Measurements from ENCODE around the gene UVSSA. TPM values are rescaled to one million over a fixed set of nuclear protein-coding genes. Genes with fewer than 3 reads are reported as not detected.

Gene UVSSA
- total RNA-seq, 2 donors from 2014 or later, result 50.4 to 61.6 TPM

DNA sequence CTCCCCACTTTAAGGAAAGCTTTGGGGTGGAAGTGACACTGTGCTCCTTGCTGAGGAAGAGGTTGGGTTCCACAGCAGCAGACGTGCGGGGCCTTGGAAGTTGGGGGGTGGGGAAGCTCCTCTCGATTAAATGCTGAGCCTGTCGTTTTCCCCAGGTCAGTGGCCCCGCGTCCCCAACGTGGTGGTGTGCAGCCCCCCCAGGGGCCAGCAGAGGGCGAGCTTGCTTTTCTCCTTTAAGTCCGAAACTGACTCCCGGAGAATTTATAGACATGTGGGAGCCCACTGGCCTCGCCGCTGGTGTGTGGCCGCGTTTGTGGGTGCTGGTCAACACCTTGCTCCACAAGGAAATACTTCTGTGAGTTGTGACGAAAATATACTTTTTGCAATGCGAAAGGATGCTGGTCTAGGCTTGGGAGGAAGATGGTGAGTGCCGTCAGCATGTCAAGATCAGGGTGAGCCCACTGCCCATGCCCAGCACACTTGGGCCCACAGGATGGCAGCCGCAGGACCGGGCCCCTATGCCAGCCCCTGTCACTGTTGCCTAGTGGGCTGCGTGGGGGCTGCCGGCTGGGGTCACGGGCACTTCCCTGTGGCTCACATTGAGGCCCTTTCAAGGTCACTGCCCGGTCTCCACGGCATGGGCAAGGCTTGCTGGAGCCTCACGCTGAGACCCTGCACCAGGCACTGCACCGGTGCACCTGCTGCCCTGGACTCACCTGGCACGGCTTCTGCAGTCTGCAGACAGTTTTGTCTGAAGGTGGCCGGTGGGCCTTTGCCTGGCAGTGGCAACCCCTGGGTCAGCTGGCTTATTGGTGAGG is 9.4 kb downstream of the UVSSA start:
- Histone ChIP-seq H3K4me3 (ENCODE audit: low read length) (no peak overlapping the region), H3K27me3 (ENCODE audit: control insufficient read depth, insufficient read depth, low read length, poor library complexity, severe bottlenecking) (no peaks in the 10 kb centered on the region), H3K4me1 (ENCODE audit: control insufficient read depth, insufficient read depth, low read length) (no peaks in the 10 kb centered on the region), H3K27ac (ENCODE audit: low read depth, low read length) (no peak overlapping the region), H3K9me3 (ENCODE audit: control insufficient read depth, low read length) (no peaks in the 10 kb centered on the region), H3K36me3 (ENCODE audit: control insufficient read depth, insufficient read depth, low read length) (peaks cover 30% of the 10 kb centered on the region), H3K9ac (ENCODE audit: extremely low read depth, low read length, poor library complexity, severe bottlenecking) (no peak overlapping the region)
- DNase-seq, result peak; percentile 89
- no peaks in the 10 kb centered on the region for H3K9me3 Mint-ChIP-seq
- H3K4me1 Mint-ChIP-seq, result peaks cover 3% of the 10 kb centered on the region
- no peaks in the 10 kb centered on the region for H3K27me3 Mint-ChIP-seq (ENCODE audit: insufficient read depth)
- TF ChIP-seq, protein P1, sequence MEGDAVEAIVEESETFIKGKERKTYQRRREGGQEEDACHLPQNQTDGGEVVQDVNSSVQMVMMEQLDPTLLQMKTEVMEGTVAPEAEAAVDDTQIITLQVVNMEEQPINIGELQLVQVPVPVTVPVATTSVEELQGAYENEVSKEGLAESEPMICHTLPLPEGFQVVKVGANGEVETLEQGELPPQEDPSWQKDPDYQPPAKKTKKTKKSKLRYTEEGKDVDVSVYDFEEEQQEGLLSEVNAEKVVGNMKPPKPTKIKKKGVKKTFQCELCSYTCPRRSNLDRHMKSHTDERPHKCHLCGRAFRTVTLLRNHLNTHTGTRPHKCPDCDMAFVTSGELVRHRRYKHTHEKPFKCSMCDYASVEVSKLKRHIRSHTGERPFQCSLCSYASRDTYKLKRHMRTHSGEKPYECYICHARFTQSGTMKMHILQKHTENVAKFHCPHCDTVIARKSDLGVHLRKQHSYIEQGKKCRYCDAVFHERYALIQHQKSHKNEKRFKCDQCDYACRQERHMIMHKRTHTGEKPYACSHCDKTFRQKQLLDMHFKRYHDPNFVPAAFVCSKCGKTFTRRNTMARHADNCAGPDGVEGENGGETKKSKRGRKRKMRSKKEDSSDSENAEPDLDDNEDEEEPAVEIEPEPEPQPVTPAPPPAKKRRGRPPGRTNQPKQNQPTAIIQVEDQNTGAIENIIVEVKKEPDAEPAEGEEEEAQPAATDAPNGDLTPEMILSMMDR (conservative IDR thresholded peaks at IDR 0.05), result peak; percentile 88
- no peak overlapping the region for H3K4me3 Mint-ChIP-seq
- peaks cover 12% of the 10 kb centered on the region for H3K36me3 Mint-ChIP-seq (ENCODE audit: low read depth)
- 72 to 78% methylated on average over 20 to 28 of the region's 28 CpGs for WGBS, 2 experiments (ENCODE audit: insufficient coverage in 1 of 2, insufficient read length in 1 of 2)
- no peak overlapping the region for H3K27ac Mint-ChIP-seq

GRCh38 chr4:1357356-1358248 is 10.6 kb downstream of the UVSSA start:
- Mint-ChIP-seq H3K4me3 (no peak overlapping the region), H3K27me3 (ENCODE audit: insufficient read depth) (no peaks in the 10 kb centered on the region), H3K27ac (no peak overlapping the region), H3K9me3 (no peaks in the 10 kb centered on the region), H3K36me3 (ENCODE audit: low read depth) (peaks cover 12% of the 10 kb centered on the region), H3K4me1 (no peaks in the 10 kb centered on the region)
- WGBS, 2 experiments (ENCODE audit: insufficient coverage in 1 of 2, insufficient read length in 1 of 2), result 94% methylated on average over 14 to 27 of the region's 27 CpGs
- Histone ChIP-seq H3K27ac (ENCODE audit: low read depth, low read length) (no peak overlapping the region), H3K36me3 (ENCODE audit: control insufficient read depth, insufficient read depth, low read length) (peaks cover 23% of the 10 kb centered on the region), H3K4me1 (ENCODE audit: control insufficient read depth, insufficient read depth, low read length) (no peaks in the 10 kb centered on the region), H3K4me3 (ENCODE audit: low read length) (no peak overlapping the region), H3K27me3 (ENCODE audit: control insufficient read depth, insufficient read depth, low read length, poor library complexity, severe bottlenecking) (no peaks in the 10 kb centered on the region), H3K9me3 (ENCODE audit: control insufficient read depth, low read length) (no peaks in the 10 kb centered on the region), H3K9ac (ENCODE audit: extremely low read depth, low read length, poor library complexity, severe bottlenecking) (no peak overlapping the region)
- DNase-seq, result no peak
- TF ChIP-seq, protein P1 (conservative IDR thresholded peaks at IDR 0.05), result no peak

DNA sequence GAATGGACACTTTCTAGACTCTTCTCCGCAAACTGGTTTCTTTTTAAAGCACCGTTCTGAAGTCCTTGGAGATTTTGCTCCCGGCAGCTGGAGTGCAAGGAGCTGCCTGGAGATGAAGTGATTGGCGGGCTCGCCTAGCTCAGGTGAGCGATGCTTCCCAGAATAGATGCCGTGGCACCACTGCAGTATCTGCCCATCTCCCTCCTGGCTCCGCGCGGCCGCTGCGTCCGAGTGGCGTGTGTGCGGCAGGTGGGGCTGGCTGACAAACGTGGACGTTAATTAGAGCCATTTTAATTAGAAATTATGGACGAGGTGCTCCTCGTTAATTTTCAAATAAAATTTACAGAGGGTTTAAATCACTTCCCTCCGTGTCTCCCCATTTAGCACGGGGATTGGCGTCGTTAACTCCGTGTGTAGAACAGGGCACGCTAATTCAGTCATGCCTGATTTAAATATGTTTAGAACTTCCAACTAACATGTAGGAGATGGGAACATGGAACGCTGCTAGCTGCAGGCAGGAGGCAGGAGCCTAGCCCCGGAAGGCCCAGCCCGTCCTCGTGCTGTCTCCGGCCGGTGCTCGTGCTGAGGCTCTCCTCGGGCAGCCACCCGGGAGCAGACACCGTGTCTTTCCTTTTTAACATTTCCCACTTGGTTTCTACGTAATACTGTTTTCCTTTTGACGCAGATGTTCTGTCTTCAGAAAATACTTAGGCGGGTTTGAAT is 11.6 kb downstream of the UVSSA start:
- WGBS, 2 experiments (ENCODE audit: insufficient coverage in 1 of 2, insufficient read length in 1 of 2), result 95 to 97% methylated on average over 36 to 38 of the region's 38 CpGs
- Histone ChIP-seq H3K9ac (ENCODE audit: extremely low read depth, low read length, poor library complexity, severe bottlenecking) (no peak overlapping the region), H3K36me3 (ENCODE audit: control insufficient read depth, insufficient read depth, low read length) (peaks cover 13% of the 10 kb centered on the region), H3K9me3 (ENCODE audit: control insufficient read depth, low read length) (no peaks in the 10 kb centered on the region), H3K4me3 (ENCODE audit: low read length) (no peak overlapping the region), H3K27ac (ENCODE audit: low read depth, low read length) (no peak overlapping the region), H3K27me3 (ENCODE audit: control insufficient read depth, insufficient read depth, low read length, poor library complexity, severe bottlenecking) (no peaks in the 10 kb centered on the region), H3K4me1 (ENCODE audit: control insufficient read depth, insufficient read depth, low read length) (no peaks in the 10 kb centered on the region)
- H3K36me3 Mint-ChIP-seq (ENCODE audit: low read depth), result peaks cover 14% of the 10 kb centered on the region
- H3K27ac Mint-ChIP-seq, result peak overlapping the region; percentile 20
- H3K9me3 Mint-ChIP-seq, result no peaks in the 10 kb centered on the region
- DNase-seq, result no peak
- TF ChIP-seq, protein P1 (conservative IDR thresholded peaks at IDR 0.05), result no peak
- no peak overlapping the region for H3K4me3 Mint-ChIP-seq
- H3K4me1 Mint-ChIP-seq, result no peaks in the 10 kb centered on the region
- H3K27me3 Mint-ChIP-seq (ENCODE audit: insufficient read depth), result no peaks in the 10 kb centered on the region
